ENCODE data around the gene SLC26A4.

SLC26A4 gene

DNA sequence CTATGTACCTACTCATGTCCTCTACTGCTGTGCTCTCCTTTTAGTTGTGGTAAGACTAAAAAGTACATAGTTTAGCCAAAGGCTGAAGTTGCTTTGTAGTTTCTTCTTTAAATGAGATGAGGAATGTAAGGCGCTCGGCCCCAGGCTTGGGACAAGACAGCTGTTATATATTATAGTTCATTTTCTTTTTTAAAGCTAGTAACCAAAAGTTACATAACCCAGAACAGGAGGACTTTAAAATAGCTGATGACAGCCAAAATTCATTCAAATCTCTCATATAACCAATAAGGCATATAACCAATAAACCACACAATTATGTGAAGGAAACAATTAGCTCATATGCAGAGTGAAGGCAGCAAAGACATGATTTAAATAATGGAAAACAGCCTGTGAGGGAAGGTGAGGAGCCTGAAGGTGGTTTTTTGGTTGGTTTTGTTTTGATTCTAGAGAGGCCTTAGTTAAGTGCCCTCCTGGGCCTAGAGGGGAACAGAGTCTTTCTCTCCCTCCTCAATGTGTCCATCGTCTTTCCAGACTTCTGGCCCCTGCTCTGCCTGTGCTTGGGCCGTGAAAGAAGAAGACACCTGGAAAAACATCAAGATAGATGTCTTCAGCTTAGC lies 35.8 kb downstream of the SLC26A4 start:
- no peak for DNase-seq (ENCODE audit: low read depth, low spot score)

DNA sequence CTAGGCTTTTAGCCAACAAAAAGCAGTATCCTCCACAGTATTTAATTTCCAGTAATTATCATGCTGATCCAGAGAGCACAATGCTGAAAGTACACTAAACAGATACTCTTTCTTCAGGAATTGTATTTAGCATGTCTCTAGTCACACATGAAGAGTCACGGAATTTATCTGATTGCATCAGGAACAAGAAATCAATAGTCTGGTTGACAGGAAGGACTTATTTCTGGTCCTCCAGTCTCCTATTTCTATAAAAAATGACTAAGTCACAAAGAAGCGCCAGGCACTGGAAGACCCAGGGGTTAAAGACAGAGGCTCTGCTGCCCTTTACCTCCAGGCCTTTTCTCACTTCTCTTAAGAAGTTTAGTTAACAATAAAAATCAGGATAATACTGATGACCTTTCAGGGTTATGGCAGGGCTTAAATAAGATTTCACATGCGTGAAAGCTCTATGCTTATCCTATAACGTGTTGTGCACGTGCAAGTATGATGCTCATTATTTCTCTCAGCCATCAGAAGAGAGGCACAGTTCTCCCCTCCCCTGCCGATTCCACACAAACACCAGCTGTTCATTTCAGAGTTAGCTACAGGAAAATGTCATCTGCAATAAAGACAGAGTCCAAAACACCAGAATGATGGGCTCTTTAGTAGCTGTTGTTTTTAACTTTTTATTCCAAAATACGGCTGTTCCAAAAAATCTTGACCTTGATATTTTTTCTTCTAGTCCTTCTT lies 36.9 kb downstream of the SLC26A4 start:
- DNase-seq (ENCODE audit: low read depth, low spot score), result no peak

DNA sequence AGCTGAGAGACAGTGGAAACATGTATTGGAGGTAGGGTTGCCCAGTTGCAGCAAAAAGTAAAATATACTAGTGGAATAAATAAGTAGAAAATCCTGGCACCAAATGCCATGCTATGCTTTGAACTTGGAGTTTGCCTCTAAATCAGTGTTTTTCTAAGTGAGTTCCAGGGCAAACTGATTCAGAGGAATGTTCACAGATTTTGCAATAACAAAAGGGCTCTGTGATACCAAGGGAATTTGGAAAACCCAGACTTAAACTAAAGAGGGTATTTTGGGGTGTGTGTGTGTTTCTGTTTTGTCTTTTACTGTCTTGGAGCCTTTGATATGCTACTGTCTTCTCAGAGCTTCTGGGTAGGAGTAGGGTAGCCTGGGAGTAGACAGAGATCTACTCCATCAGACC lies 39.9 kb downstream of the SLC26A4 start:
- no peak for DNase-seq (ENCODE audit: low read depth, low spot score)

DNA sequence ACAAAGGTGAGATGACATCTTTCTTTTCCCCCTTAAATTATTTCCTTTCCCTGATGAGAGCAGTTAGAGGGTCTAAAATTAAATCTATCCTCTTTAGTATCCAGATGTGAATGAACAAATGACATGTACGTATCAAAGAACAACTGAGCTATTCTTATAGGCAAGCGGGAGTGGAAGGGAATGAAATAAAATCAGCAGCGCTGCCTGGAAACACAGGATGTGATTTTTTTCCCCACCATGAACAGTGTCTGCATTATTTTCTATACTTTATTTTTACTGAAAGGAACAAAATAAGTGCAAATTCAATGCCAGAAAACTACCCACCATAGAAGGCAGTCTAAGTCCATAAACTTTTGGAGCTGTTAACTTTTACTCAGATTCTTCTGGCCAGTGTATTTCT lies 40.6 kb downstream of the SLC26A4 start:
- no peak for DNase-seq (ENCODE audit: low read depth, low spot score)

DNA sequence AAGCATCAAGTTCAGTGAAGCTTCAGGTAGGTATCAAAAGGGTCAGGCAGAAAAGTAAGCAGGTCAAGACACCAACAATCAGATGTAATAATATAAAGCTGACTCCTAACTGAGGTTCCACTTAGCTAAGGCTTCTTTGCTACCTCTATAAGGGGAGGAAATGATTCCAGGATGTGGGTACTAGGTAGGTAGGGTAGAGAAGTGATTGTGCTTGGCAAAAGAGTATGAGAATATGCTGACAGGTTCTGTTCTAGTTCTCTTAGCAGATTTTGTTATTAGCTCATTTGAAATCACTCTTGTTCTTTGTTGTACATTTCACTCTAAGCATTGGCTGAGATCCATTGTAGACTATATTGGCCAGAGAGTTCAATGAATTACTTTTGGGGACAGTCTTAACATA lies 42.6 kb downstream of the SLC26A4 start:
- no peak for DNase-seq (ENCODE audit: low read depth, low spot score)

DNA sequence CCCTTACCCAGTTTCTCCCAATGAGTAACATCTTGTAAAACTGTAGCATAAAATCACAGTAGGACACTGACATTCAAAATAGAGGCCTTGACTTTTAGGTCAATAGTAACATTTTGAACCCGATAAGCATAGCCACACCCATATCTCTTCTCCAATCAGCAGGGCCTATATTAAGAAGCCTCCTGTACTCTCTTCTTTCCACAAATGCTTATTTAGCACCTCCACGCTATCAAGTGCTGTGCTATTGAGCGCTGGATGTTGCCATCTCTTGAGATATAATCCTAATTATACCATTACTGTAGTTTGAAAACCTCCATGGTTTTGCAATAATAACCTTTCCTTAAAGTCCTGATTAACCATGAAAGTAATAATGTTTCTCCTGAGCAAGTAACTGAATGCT lies 43.2 kb downstream of the SLC26A4 start:
- no peak for DNase-seq (ENCODE audit: low read depth, low spot score)

DNA sequence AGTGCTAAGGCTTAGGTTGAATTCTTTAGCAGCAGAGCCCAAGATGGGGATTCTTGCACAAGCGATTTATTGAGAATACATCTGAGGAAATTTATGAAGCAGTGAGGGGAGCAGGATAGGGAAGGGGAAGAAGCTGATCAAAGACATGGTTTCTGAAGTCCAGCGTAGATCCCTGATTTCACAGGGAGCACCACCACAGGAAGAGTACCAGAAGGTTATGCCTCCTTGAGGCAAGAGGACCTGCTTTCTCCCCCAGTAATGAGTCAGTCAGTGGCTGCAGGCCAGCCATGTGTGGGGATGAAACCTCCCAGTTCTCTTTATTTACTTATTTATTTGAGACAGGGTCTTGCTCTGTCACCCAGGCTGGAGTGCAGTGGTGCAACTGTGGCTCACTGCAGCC lies 48.3 kb downstream of the SLC26A4 start:
- DNase-seq (ENCODE audit: low read depth, low spot score), result no peak

DNA sequence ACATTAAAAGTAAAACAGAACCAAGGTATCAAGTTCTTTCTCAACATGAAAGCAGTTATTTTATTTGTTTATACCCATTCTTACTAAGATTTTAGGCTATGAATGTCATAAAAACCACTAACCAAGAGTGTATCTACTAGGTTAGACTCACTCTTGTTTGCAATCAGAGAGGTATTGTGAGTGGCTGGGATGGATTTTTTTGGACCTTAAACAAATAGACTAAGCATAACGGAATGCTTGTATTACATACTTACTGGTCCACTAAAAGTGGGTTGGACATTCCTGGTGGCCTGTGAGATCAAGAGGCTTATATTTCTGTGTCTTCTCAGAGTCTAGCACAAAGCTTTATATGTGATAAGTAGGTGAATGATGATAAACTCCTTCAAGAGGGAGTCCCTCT lies 50.7 kb downstream of the SLC26A4 start:
- no peak for DNase-seq (ENCODE audit: low read depth, low spot score)

DNA sequence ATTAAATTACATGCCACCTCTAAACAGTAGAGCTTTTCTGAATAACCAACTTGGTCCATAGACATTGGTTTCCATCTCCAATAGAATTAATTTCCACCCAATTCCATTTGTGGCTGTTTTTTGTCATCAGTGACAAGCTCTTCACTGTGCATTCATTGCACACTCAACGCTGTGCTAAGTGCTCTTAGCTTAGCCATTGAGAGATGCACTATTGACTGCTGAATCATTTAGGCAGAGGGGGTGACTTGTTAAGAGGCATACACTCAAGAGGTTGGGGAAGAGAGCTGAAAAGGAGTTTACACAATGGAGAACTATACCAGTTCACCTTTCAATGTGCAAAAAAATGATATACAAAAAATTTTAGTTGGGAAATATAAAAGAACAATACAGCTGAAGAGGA lies 51.4 kb downstream of the SLC26A4 start:
- no peak for DNase-seq (ENCODE audit: low read depth, low spot score)

DNA sequence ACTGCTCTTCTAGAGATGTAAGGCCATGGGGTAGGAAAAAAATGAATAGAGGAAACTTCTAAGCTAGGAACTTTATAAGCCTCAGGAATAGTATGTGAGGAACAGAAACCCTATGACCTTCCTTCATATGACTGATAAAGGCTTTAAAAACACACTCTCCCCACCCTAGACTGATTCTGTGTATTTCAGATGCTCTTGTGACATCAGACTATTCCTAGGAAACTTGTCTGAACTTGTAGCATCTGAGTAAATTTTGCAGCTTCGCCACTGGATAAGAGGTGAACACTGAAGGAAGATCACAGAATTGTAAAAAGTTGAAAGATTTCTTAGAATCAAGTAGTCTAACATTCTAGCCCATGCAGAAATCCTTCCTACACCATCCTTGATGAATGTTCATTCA lies 52.3 kb downstream of the SLC26A4 start:
- DNase-seq (ENCODE audit: low read depth, low spot score), result no peak

DNA sequence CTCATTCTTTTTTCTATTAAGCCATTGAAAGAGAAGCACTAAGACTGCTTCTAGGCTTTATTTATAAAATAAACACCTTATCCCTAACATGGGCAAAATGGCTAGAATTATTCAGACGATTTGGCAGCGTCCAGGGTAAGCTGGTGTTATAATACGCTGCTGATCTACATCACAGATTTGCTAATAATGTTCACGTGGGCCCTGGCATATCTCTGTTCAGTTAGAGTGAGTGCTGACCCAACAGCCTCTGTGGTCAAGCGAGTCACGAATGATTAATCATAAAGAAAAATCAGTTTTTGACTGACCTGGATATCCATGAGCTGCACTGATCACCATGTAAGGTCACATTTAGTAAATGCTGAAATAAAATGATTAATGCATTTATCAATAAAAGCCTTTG lies 54.9 kb downstream of the SLC26A4 start:
- no peak for DNase-seq (ENCODE audit: low read depth, low spot score)

DNA sequence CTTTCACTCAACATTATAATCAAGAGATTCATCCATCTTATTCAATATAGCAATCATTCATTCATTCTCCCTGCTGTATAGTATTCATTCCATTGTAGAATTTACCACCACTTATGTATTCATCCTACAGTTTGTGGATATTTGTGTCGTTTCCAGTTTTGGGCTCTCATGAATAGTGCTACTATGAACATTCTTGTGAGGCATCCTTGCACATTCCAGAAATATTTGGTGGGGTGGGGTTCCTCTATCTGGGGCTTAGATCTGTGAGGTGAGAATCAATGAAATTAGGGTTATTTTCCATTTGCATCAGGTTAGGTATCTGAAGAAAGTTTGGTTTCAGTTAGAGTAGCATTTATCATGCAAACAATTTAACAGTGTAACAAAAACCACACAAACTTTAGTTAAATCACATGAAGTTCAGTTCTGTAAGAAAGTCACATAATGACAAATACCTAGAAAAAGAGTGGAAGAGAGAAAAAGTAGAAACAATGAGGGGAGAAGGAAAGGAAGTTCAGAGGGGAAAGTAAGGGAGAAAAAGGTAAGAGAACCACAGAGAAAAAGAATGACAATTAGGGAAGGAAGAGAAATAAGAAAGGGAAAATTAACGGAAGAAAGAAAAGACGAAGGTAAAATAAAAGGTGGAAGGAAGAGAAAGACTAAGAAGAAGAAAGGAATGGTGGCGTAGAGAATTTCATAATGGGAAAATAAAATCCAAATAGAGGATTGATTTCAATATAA lies 58.0 kb downstream of the SLC26A4 start:
- DNase-seq (ENCODE audit: low read depth, low spot score), result no peak

DNA sequence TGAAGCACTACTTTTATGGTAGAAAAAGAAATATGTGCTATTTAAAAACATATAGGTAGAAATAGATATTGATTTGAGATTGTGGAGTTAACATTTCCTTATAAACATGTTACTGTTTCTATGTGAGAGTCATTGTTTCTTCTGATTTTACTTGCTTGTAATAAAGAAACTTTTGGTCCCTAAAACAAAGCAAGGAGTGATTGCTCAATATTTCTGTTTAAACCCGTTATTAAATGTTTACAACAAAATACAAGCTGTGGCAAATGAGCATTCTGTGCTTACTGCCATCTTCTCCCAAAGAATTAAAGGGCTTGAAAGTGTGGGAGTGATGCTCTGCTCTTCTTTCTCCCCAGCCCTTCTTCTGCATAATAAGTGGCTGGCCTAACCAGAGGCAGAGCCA lies 60.7 kb downstream of the SLC26A4 start:
- no peak for DNase-seq (ENCODE audit: low read depth, low spot score)

DNA sequence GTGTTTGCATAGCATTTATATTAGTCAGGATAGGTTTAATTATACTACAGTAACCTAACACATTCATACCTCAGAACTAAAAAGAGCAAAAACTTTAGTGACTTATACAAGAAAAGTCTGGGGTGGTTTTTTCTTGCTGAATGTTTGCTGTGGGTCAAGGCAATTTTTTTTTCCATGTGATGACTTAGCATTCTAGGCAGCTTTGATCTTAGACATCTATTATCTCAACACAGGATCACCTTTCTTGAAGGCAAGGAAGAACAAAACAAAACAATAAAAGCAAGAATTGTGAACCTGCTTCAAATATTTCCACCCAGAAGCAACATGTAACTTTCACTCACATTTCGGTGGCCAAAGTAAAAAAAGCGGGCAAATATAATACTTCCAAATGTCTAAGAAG lies 62.6 kb downstream of the SLC26A4 start:
- no peak for DNase-seq (ENCODE audit: low read depth, low spot score)

DNA sequence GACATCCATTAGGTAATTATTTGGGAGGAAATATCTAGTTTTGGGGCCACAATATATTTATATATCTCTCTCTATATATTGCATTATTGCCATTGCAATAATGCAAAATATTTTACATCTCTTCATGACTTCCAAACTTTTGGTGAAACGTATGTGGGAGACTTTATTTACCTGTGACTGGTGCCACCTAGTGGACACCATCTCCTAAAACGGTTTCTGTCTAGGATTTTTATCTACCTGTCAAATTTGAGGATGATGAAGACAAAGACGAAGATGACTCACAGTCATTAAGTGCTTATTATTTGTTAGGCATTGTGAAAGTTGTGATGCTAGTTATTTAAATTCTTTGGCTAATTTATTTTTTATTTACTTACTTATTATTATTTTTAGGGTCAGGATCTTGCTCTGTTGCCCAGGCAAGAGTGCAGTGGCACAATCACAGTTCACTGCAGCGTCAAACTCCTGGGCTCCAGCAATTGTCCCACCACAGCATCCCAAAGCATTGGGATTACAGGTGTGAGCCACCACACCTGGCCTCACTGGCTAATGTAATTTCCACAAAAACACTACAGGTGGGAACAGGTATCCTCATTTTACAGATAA lies 64.6 kb downstream of the SLC26A4 start:
- no peak for DNase-seq (ENCODE audit: low read depth, low spot score)

DNA sequence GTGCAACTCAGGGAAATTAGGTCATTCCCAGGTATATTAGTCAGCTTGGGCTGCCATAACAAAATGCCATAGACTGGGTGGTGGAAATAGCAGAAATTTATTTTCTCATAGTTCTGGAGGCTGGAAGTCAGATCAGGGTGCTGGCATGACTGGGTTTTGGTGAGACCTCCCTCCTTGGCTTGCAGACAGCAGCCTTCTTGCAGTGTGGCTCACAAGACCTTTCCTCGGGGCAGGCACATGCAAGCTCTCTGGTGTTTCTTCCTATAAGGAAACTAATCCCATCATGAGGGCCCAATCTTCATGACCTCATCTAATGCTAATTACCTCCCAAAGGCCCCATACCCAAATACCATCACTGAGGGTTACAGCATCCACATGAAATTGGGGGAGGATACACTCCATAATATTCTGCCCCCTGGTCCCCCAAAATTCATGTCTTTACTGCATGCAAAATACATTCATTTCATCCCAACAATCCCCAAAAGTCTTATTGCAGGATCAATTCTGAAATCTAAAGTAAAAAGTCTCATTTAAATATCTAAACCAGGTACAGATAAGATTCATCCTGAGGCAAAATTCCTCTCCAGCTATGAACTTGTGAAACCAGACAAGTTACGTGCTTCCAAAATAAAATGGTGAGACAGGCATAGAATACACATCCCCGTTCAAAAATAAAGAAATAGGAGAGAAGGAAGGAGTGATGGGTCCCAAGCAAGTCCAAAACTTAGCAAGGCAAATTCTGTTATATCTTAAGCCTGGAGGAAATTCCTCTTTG lies 65.9 kb downstream of the SLC26A4 start:
- no peak for DNase-seq (ENCODE audit: low read depth, low spot score)

DNA sequence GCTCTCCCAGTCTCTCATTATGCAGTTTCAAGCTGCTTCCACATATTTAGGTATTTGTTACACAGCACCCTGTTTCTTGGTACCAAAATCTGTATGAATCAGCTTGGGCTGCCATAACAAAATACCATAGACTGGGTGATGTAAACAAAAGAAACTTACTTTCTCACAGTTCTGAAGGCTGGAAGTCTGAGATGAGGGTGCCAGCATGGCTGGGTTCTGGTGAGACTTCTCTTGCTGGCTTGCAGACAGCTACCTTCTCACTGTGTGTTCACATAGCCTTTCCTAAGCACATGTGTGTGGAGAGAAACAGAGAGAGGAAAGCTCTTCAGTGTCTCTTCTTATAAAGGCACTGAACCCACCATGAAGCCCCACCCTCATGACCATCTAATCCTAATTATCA lies 67.6 kb downstream of the SLC26A4 start:
- DNase-seq (ENCODE audit: low read depth, low spot score), result no peak

DNA sequence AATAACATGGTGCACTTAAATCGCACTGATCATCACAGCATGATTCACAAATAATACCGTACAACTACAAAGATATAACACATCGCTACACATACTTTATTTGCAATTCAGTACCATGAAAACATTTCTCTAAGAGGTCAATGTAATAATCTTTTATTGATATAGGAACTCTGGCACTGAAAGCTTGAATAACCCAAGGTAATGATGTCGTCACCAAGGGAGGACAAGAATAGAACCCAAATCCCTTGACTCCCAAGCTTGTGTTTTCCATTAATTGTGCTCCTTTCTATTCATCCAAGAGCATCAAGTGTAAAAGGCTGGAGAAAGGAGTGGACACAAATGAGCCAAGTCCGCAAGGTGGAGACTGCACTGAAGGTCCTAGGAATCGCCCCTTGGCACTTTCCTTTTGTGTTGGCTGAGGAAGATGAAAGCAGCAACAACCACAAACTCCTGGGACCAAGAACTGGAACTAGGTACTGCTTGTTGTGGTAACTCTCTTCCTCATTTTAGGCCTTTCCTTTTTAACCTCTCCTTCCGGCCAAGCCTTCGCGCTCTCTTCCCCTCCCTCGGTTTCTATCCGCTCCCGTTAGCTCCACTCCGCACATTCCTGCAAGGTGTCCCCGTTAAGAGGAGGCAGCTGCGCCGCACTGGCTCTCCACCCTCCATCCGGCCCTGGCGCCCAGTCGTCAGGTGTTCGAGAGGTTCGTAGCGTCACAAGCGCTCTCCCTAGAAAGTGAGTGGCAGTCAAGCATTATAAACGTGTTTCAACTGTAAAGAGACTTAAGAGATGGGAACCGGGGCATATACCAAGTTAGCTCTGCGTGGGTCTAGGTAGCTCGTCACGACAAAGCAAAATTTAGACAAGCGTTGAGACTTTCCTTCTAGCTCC lies 82.3 kb downstream of the SLC26A4 start:
- DNase-seq (ENCODE audit: low read depth, low spot score), result peak; percentile 69

DNA sequence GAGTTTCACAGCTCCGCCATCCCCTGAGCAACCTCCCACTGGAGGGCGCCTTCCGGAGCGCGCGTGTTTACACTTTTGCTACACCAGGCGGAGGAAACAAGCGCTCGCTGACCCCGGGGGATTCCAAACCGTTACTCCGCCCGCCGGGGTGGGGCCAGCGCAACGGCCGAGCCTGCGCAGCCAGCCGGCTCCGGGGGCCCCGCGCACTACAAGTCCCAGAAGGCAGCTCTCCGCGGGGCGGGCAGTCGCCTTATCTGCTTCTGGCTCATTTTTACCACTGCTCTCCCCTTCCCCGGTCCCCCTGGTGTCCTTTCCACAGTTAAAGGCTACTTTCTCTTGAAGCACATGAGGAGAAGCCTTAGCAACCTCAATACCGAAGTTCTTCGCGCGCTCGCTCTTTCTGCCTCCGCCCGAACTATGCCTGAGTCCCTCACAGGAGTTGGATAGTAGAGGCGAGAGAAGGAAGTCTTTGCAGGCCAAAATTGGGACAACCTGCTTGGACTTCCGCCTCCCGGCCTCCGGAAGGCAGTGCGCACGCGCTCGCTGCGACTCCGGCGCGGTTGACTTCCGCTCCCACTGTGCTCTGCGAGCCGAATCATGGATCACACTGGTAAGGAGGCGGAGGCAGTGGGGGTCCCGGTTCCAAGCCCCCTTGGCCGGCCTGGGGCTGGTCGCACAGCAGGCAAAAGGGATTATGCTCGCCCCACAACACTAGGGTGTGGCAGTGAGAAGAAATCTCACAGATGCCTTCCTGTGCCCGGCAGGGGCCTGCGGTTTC lies 83.1 kb downstream of the SLC26A4 start, which contains the start of gene CBLL1:
Gene CBLL1 (plus strand): TSS at position 576 of the 778 bp plus-strand sequence. CDS start 22 bp downstream, at position 598.
- peak; percentile 75 for DNase-seq (ENCODE audit: low read depth, low spot score)

DNA sequence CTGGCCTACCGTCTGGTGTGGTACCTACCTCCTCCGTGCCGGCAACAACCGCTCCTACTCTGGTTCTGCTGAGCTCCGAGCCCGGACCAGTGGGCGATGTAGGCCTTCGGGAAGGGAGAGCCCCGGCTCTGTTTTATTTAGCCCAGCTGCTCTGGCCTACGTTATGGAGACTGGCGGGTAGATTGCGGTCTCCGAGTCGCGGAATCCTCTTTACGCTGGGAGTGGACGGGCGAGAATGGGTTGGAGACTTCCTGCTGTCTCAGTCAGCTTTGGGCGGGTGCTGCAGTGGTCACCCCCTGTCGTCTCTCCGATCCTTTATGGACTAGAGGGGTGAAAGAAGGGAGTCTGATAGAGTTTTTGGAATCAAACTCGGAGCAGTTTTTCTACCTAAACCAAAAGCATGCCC lies 83.7 kb downstream of the SLC26A4 start:
- DNase-seq (ENCODE audit: low read depth, low spot score), result no peak

Measured in iPS DF 19.7 (cell line).